ENCODE measurements around the gene TPRKB. TPM values are rescaled to one million over a fixed set of nuclear protein-coding genes. Genes with fewer than 3 reads are reported as not detected.
"Not testable (repeated sequence)": the region's sequence is repeated elsewhere in the genome, so short reads cannot be mapped to it uniquely, and the experiment has no call there.

Gene TPRKB
- total and polyA plus RNA-seq, 2 donors, result 74.7 to 78.2 TPM

DNA sequence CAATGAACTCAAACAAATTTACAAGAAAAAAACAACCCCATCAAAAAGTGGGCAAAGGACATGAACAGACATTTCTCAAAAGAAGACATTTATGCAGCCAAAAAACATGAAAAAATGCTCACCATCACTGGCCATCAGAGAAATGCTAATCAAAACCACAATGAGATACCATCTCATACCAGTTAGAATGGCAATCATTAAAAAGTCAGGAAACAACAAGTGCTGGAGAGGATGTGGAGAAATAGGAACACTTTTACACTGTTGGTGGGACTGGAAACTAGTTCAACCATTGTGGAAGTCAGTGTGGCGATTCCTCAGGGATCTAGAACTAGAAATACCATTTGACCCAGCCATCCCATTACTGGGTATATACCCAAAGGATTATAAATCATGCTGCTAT lies 10.5 kb downstream of the TPRKB start:
- H3K27ac ChIP-seq (ENCODE audit: low read depth in 1 of 2, low read length in 1 of 2); H3K27me3 ChIP-seq (ENCODE audit: control insufficient read depth in 2 of 2, insufficient read depth in 1 of 2, low read length in 1 of 2); H3K4me3 ChIP-seq (ENCODE audit: low read length in 2 of 2); DNase-seq (ENCODE audit: low read depth in 6 of 9, low spot score in 9 of 9); H3K9me3 ChIP-seq (ENCODE audit: control insufficient read depth in 2 of 2, insufficient read depth in 1 of 2, low read length in 1 of 2); H3K4me1 ChIP-seq (ENCODE audit: control insufficient read depth in 2 of 2, insufficient read depth in 2 of 2, low read length in 2 of 2): not testable (repeated sequence)
- WGBS, result 83% methylated on average over 1 of the region's 1 CpG
- peaks cover 21 to 22% of the 10 kb centered on the region in 2 donors for H3K36me3 ChIP-seq (ENCODE audit: control insufficient read depth in 2 of 2, insufficient read depth in 2 of 2, low read length in 1 of 2)

DNA sequence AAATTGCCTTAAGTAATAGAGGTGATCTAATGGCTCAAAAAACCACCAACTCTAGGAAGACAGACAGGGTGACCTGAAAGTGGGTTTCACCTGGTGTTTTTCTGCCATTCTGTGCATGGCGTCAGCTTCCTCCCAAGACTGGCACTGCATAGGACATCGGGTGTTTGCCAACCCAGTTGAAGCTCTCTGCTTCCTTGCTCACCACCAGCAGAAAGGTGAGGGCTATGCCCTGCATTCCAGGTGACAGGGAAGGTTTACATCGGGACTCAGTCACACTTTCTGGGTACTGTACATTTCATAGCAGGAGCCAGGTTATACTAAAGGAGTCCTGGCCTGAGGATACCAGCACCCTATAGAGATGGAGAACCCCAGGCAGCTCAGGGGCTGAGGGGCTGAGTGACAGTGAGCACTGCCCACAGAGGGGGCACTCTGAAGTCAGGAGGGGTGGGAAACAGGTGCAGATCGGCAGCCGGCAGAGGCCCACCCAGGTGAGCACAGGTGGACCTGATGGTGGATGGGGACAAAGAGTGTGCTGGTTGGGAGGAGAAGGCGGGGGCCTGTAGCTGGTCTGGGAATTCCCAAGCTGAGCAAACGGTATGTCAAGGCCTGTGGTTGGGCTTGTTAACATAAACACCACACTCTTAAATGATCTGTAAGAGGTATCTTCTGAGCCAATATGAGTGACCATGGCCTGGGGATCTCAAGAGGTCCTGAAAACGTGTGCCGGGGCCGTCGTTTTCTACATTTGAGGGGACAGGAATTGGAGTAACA lies 18.1 kb downstream of the TPRKB start:
- Histone ChIP-seq H3K4me3 (ENCODE audit: low read length in 2 of 2) (no peak overlapping the region), H3K27me3 (ENCODE audit: control insufficient read depth in 2 of 2, insufficient read depth in 1 of 2, low read length in 1 of 2) (no peaks in the 10 kb centered on the region), H3K4me1 (ENCODE audit: control insufficient read depth in 2 of 2, insufficient read depth in 2 of 2, low read length in 2 of 2) (no peaks in the 10 kb centered on the region), H3K36me3 (ENCODE audit: control insufficient read depth in 2 of 2, insufficient read depth in 2 of 2, low read length in 1 of 2) (no peaks in the 10 kb centered on the region), H3K9me3 (ENCODE audit: control insufficient read depth in 2 of 2, insufficient read depth in 1 of 2, low read length in 1 of 2) (no peaks in the 10 kb centered on the region), H3K27ac (ENCODE audit: low read depth in 1 of 2, low read length in 1 of 2) (no peak overlapping the region)
- WGBS, result 93% methylated on average over 11 of the region's 11 CpGs
- DNase-seq (ENCODE audit: low read depth in 6 of 9, low spot score in 9 of 9), result no peak

- H3K4me3 ChIP-seq (ENCODE audit: low read length in 2 of 2), result no peak overlapping the region
- no peaks in the 10 kb centered on the region for H3K4me1 ChIP-seq (ENCODE audit: control insufficient read depth in 2 of 2, insufficient read depth in 2 of 2, low read length in 2 of 2)
- no peaks in the 10 kb centered on the region for H3K36me3 ChIP-seq (ENCODE audit: control insufficient read depth in 2 of 2, insufficient read depth in 2 of 2, low read length in 1 of 2)
- 86% methylated on average over 6 of the region's 6 CpGs for WGBS
- no peak for DNase-seq (ENCODE audit: low read depth in 6 of 9, low spot score in 9 of 9)
- no peaks in the 10 kb centered on the region for H3K9me3 ChIP-seq (ENCODE audit: control insufficient read depth in 2 of 2, insufficient read depth in 1 of 2, low read length in 1 of 2)
- H3K27ac ChIP-seq (ENCODE audit: low read depth in 1 of 2, low read length in 1 of 2), result no peak overlapping the region
- H3K27me3 ChIP-seq (ENCODE audit: control insufficient read depth in 2 of 2, insufficient read depth in 1 of 2, low read length in 1 of 2), result no peaks in the 10 kb centered on the region
Measured at GRCh38 chr2:73718421-73718820, 18.7 kb downstream of the TPRKB start.

GRCh38 chr2:73717695-73718094 lies 19.4 kb downstream of the TPRKB start:
- 97% methylated on average over 4 of the region's 4 CpGs for WGBS
- H3K27me3 ChIP-seq (ENCODE audit: control insufficient read depth in 2 of 2, insufficient read depth in 1 of 2, low read length in 1 of 2); H3K36me3 ChIP-seq (ENCODE audit: control insufficient read depth in 2 of 2, insufficient read depth in 2 of 2, low read length in 1 of 2); H3K27ac ChIP-seq (ENCODE audit: low read depth in 1 of 2, low read length in 1 of 2); DNase-seq (ENCODE audit: low read depth in 6 of 9, low spot score in 9 of 9); H3K9me3 ChIP-seq (ENCODE audit: control insufficient read depth in 2 of 2, insufficient read depth in 1 of 2, low read length in 1 of 2); H3K4me3 ChIP-seq (ENCODE audit: low read length in 2 of 2); H3K4me1 ChIP-seq (ENCODE audit: control insufficient read depth in 2 of 2, insufficient read depth in 2 of 2, low read length in 2 of 2): not testable (repeated sequence)

DNA sequence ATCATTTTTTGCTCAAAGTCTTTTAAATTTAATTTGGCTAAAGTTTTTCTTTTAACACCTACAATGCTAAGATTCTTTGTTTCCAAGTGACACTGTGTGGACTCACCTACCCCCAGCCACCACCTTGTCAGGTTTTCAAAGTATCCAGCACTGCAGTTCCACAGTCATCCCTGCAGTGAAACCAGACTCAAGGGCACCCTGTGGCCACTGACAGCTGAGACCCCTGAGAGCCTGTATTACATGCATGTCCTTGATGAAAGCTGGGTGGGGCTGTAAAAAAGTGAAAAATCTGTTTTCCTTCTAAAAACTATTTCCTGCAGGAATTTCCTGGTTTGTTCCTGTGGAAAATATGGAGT lies 19.9 kb downstream of the TPRKB start:
- Histone ChIP-seq H3K36me3 (ENCODE audit: control insufficient read depth in 2 of 2, insufficient read depth in 2 of 2, low read length in 1 of 2) (no peaks in the 10 kb centered on the region), H3K27ac (ENCODE audit: low read depth in 1 of 2, low read length in 1 of 2) (no peak overlapping the region), H3K27me3 (ENCODE audit: control insufficient read depth in 2 of 2, insufficient read depth in 1 of 2, low read length in 1 of 2) (no peaks in the 10 kb centered on the region), H3K9me3 (ENCODE audit: control insufficient read depth in 2 of 2, insufficient read depth in 1 of 2, low read length in 1 of 2) (no peaks in the 10 kb centered on the region), H3K4me1 (ENCODE audit: control insufficient read depth in 2 of 2, insufficient read depth in 2 of 2, low read length in 2 of 2) (no peaks in the 10 kb centered on the region), H3K4me3 (ENCODE audit: low read length in 2 of 2) (no peak overlapping the region)
- no peak for DNase-seq (ENCODE audit: low read depth in 6 of 9, low spot score in 9 of 9)

DNA sequence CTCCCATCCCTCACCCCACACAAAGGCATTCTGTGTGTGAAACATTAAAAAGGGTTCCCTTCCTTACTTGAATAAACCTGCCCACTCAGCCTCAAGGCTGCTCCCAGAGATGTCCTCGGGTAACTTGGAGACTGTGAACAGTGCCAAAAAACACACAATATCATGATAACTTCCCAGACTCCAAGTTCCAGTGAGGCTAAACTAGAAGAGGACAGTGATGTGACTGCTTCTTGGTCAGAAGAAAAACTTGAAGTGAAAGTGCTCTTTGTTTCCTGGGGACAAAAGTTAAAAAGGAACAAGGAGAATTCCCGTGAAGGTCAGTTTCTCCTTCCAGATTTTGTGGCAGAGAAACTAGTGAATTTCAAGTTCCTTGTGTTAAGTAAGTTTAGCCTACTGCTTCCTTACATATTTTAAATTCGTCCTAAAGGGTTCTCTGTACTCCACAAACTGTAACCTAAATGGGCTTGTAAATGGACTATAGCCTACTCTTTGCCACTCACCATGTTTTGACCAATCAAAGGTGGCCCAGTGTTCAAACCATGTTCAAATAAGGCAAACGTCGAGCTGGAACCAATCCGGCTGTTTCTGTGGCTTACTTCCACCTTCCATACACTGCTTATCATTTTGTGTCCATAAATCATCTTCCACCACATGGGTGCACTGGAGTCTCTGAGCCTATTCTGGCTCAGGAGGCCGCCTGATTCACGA lies 20.4 kb downstream of the TPRKB start:
- Histone ChIP-seq H3K4me3 (ENCODE audit: low read length in 2 of 2) (no peak overlapping the region), H3K4me1 (ENCODE audit: control insufficient read depth in 2 of 2, insufficient read depth in 2 of 2, low read length in 2 of 2) (no peaks in the 10 kb centered on the region), H3K27me3 (ENCODE audit: control insufficient read depth in 2 of 2, insufficient read depth in 1 of 2, low read length in 1 of 2) (no peaks in the 10 kb centered on the region), H3K36me3 (ENCODE audit: control insufficient read depth in 2 of 2, insufficient read depth in 2 of 2, low read length in 1 of 2) (no peaks in the 10 kb centered on the region), H3K9me3 (ENCODE audit: control insufficient read depth in 2 of 2, insufficient read depth in 1 of 2, low read length in 1 of 2) (no peaks in the 10 kb centered on the region), H3K27ac (ENCODE audit: low read depth in 1 of 2, low read length in 1 of 2) (no peak overlapping the region)
- DNase-seq (ENCODE audit: low read depth in 6 of 9, low spot score in 9 of 9), result peak in 1 of 9 donors; percentile 12
- WGBS, result 45% methylated on average over 8 of the region's 8 CpGs

DNA sequence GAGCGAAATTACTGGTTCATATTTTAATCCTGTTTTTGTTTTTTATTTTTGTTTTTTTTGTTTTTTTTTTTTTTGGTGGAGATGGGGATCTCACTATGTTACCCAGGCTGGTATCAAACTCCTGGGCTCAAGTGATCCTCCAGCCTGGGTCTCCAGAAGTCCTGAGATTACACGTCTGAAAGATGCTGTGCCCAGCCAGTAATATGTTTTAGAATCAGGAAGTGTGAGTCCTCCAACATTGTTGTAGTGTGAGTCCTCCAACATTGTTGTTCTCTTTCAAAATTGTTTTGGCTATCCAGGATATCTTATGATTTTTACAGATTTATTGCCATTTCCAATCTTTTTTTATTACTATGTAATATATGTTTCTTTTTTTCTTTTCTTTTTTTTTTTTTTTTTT lies 23.1 kb downstream of the TPRKB start:
- Histone ChIP-seq H3K9me3 (ENCODE audit: control insufficient read depth in 2 of 2, insufficient read depth in 1 of 2, low read length in 1 of 2) (no peaks in the 10 kb centered on the region), H3K4me1 (ENCODE audit: control insufficient read depth in 2 of 2, insufficient read depth in 2 of 2, low read length in 2 of 2) (no peaks in the 10 kb centered on the region), H3K27ac (ENCODE audit: low read depth in 1 of 2, low read length in 1 of 2) (no peak overlapping the region), H3K27me3 (ENCODE audit: control insufficient read depth in 2 of 2, insufficient read depth in 1 of 2, low read length in 1 of 2) (no peaks in the 10 kb centered on the region), H3K36me3 (ENCODE audit: control insufficient read depth in 2 of 2, insufficient read depth in 2 of 2, low read length in 1 of 2) (no peaks in the 10 kb centered on the region), H3K4me3 (ENCODE audit: low read length in 2 of 2) (no peak overlapping the region)
- no peak for DNase-seq (ENCODE audit: low read depth in 6 of 9, low spot score in 9 of 9)
- WGBS, result 94% methylated on average over 2 of the region's 2 CpGs

DNA sequence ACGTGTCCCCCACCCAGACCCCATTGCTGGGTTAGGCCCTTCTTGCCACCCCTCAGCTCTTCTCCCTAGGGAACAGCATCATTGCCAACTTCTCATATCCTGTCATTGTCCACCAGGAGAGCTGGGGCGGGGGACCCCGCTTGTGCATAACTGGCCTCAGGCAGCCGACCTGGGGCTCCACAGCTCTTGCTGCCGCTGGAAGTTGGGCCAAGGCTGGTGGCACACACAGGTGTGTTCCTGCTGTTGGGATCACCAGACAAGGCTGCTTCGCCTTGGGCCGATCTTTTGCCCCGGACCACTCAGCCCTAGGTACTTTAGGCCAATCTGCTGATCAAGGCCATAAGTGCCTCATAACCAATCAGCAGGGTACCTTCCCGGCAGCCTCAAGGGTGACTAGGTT lies 28.6 kb downstream of the TPRKB start:
- Histone ChIP-seq H3K4me3 (ENCODE audit: low read length in 2 of 2) (no peak overlapping the region), H3K9me3 (ENCODE audit: control insufficient read depth in 2 of 2, insufficient read depth in 1 of 2, low read length in 1 of 2) (no peaks in the 10 kb centered on the region)
- 98% methylated on average over 9 of the region's 9 CpGs for WGBS

DNA sequence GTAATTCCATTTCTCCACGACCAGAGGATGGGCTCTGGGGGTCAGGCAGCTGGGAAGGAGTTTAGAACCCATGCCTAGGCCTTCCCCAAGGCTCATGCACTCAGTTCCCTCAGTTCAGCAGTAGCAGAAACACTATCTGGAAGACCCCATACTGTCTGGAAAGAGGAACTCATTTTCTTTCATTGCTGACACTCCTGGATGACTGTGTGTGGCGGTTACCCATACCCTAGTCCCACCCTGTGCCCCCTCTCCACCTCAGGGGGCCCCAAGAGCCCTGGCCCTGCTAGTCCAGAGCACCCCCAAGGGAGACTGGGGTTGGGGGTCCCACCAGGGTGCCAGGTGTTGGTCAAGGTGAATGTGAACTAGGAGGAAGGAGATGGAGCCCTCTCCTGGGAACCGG lies 29.5 kb downstream of the TPRKB start:
- H3K27me3 ChIP-seq (ENCODE audit: control insufficient read depth in 2 of 2, insufficient read depth in 1 of 2, low read length in 1 of 2), result no peaks in the 10 kb centered on the region
- WGBS, result 81% methylated on average over 3 of the region's 3 CpGs
- H3K4me3 ChIP-seq (ENCODE audit: low read length in 2 of 2), result no peak overlapping the region
- no peak for DNase-seq (ENCODE audit: low read depth in 6 of 9, low spot score in 9 of 9)
- no peaks in the 10 kb centered on the region for H3K4me1 ChIP-seq (ENCODE audit: control insufficient read depth in 2 of 2, insufficient read depth in 2 of 2, low read length in 2 of 2)
- no peak overlapping the region for H3K27ac ChIP-seq (ENCODE audit: low read depth in 1 of 2, low read length in 1 of 2)
- H3K36me3 ChIP-seq (ENCODE audit: control insufficient read depth in 2 of 2, insufficient read depth in 2 of 2, low read length in 1 of 2), result no peaks in the 10 kb centered on the region
- H3K9me3 ChIP-seq (ENCODE audit: control insufficient read depth in 2 of 2, insufficient read depth in 1 of 2, low read length in 1 of 2), result no peaks in the 10 kb centered on the region

More for the DNA sequence above, 28.6 kb downstream of the TPRKB start:
- no peaks in the 10 kb centered on the region for H3K36me3 ChIP-seq (ENCODE audit: control insufficient read depth in 2 of 2, insufficient read depth in 2 of 2, low read length in 1 of 2)
- H3K27me3 ChIP-seq (ENCODE audit: control insufficient read depth in 2 of 2, insufficient read depth in 1 of 2, low read length in 1 of 2), result no peaks in the 10 kb centered on the region
- no peak for DNase-seq (ENCODE audit: low read depth in 6 of 9, low spot score in 9 of 9)
- no peak overlapping the region for H3K27ac ChIP-seq (ENCODE audit: low read depth in 1 of 2, low read length in 1 of 2)
- H3K4me1 ChIP-seq (ENCODE audit: control insufficient read depth in 2 of 2, insufficient read depth in 2 of 2, low read length in 2 of 2), result no peaks in the 10 kb centered on the region

Data from thymus (tissue), 11 donors.